NCI-H69 (cell line): ENCODE data around the gene MBP.
"Not testable (repeated sequence)": the region's sequence is repeated elsewhere in the genome, so short reads cannot be mapped to it uniquely, and the experiment has no call there.

Experiments
- DNase-seq: peaks from one replicate; lab custom pipeline; 2025; lab: John Stamatoyannopoulos, UW

The MBP gene

GRCh38 chr18:77004555-77005380, 127.8 kb downstream of the MBP start:
- DNase-seq = no peak

GRCh38 chr18:77003316-77003715, 129.3 kb downstream of the MBP start:
- DNase-seq = no peak

- no peak for DNase-seq
Measured at GRCh38 chr18:77002496-77002895, 130.1 kb downstream of the MBP start.

GRCh38 chr18:77001979-77002378, 130.6 kb downstream of the MBP start:
- peak; percentile 28 for DNase-seq

GRCh38 chr18:77001041-77001440, 131.5 kb downstream of the MBP start:
- DNase-seq = no peak

GRCh38 chr18:77000527-77000926, 132.1 kb downstream of the MBP start:
- peak; percentile 56 for DNase-seq

- no peak for DNase-seq
Measured at GRCh38 chr18:76999077-76999476, 133.5 kb downstream of the MBP start.

GRCh38 chr18:76997951-76998808, 134.4 kb downstream of the MBP start:
- DNase-seq = no peak

GRCh38 chr18:76996429-76996828, 136.2 kb downstream of the MBP start:
- no peak for DNase-seq

GRCh38 chr18:76995896-76996295, 136.7 kb downstream of the MBP start:
- DNase-seq = no peak

- no peak for DNase-seq
Measured at GRCh38 chr18:76994086-76994654, 138.4 kb downstream of the MBP start.

- DNase-seq = no peak
Measured at GRCh38 chr18:76993573-76993972, 139.0 kb downstream of the MBP start.

- DNase-seq = no peak
Measured at GRCh38 chr18:76993085-76993382, 139.5 kb downstream of the MBP start.

- no peak for DNase-seq
Measured at GRCh38 chr18:76992226-76993084, 140.1 kb downstream of the MBP start.

GRCh38 chr18:76991021-76991688, 141.4 kb downstream of the MBP start:
- DNase-seq = no peak

- DNase-seq = not testable (repeated sequence)
Measured at GRCh38 chr18:76990343-76991020, 142.1 kb downstream of the MBP start.

GRCh38 chr18:76989647-76990190, 142.9 kb downstream of the MBP start:
- DNase-seq = no peak

GRCh38 chr18:76988827-76989646, 143.5 kb downstream of the MBP start:
- no peak for DNase-seq

- DNase-seq = no peak
Measured at GRCh38 chr18:76988031-76988826, 144.4 kb downstream of the MBP start.
